Lung (tissue), 12 donors: ENCODE measurements around the gene MYLK. TPM values are rescaled to one million over a fixed set of nuclear protein-coding genes. Genes with fewer than 3 reads are reported as not detected.

ENCODE experiments used
- ATAC-seq: fragments of 200-7000 bp; cut with Tn5 transposase; one replicate; pipeline ENCODE4 v1.9.1; 2020; ENCODE audit warnings: moderate number of reproducible peaks; ENCODE audit not compliant: insufficient read depth, low FRiP score
- DNase-seq, 3 donors: peaks; one replicate each; pipeline ENCODE4 v3.0.0-alpha.2; 2013 to 2017
- H3K27ac ChIP-seq, 2 donors: one replicate each; pipeline ENCODE4 v1.5.1; 2013; ENCODE audit warnings: mild to moderate bottlenecking in 2 of 2, moderate library complexity in 2 of 2, control low read depth in 1 of 2, inconsistent platforms in 1 of 2, low read depth in 1 of 2, low read length in 1 of 2
- H3K27me3 ChIP-seq, 3 donors: one replicate each; pipeline ENCODE4 v1.5.1; 2013; ENCODE audit warnings: low read length in 2 of 3; ENCODE audit not compliant: control insufficient read depth in 3 of 3, insufficient read depth in 3 of 3
- H3K36me3 ChIP-seq, 4 donors: one replicate each; pipeline ENCODE4 v1.5.1; 2013; ENCODE audit warnings: low read length in 4 of 4, mild to moderate bottlenecking in 1 of 4, moderate library complexity in 1 of 4; ENCODE audit not compliant: control insufficient read depth in 4 of 4, insufficient read depth in 4 of 4
- H3K4me1 ChIP-seq, 5 donors: one replicate each; pipeline ENCODE4 v1.5.1; 2013; ENCODE audit warnings: low read length in 5 of 5, mild to moderate bottlenecking in 2 of 5, moderate library complexity in 1 of 5; ENCODE audit not compliant: control insufficient read depth in 5 of 5, insufficient read depth in 5 of 5
- H3K4me3 ChIP-seq: one replicate; pipeline ENCODE4 v1.5.1; 2013; ENCODE audit warnings: mild to moderate bottlenecking, control low read depth, moderate library complexity
- H3K9ac ChIP-seq, 2 donors: one replicate each; pipeline ENCODE4 v1.5.1; 2013; ENCODE audit warnings: low read length in 2 of 2, control low read depth in 1 of 2; ENCODE audit not compliant: insufficient read depth in 1 of 2
- H3K9me3 ChIP-seq, 4 donors: one replicate each; pipeline ENCODE4 v1.5.1; 2013; ENCODE audit warnings: low read length in 3 of 4, mild to moderate bottlenecking in 1 of 4, moderate library complexity in 1 of 4; ENCODE audit not compliant: control insufficient read depth in 4 of 4, insufficient read depth in 3 of 4
- whole genome bisulfite sequencing, 2 donors: extraction: QIAGEN DNeasy Blood & Tissue Kit; methylation state at CpG; one replicate each; pipeline ENCODE4 v1.1.7; 2013; 5-methylcytosine and 5-hydroxymethylcytosine counted together
- polyA plus RNA-seq, 2 donors: library from polyadenylated mRNA; stranded (reverse); fragments of 200-250 nt; gene quantifications; one replicate each; pipeline ENCODE4 v1.2.1, GENCODE V29; 2013
- total RNA-seq, 2 donors: library from RNA; depleted of rRNA in 1 of 2; stranded (reverse); fragments of >200 nt in 1 of 2; gene quantifications; one replicate each; pipeline ENCODE4 v1.2.1, GENCODE V29; 2014 to 2021
- TF ChIP-seq, protein P1 (sequence below): IDR thresholded peaks from 2 replicates; pipeline ENCODE4 v1.5.1; 2012; ENCODE audit warnings: mild to moderate bottlenecking; ENCODE audit errors: control extremely low read depth, extremely low read depth
- donor health status: control.
- donor health status: control.
- donor health status: Bipolar disorder and iron deficiency.
- donor health status: healthy.
- donor health status: DM: yes; HTN: yes; CAD: no.

The MYLK gene
- total and polyA plus RNA-seq, 4 donors = 23.3 to 324 (median 112) TPM

DNA sequence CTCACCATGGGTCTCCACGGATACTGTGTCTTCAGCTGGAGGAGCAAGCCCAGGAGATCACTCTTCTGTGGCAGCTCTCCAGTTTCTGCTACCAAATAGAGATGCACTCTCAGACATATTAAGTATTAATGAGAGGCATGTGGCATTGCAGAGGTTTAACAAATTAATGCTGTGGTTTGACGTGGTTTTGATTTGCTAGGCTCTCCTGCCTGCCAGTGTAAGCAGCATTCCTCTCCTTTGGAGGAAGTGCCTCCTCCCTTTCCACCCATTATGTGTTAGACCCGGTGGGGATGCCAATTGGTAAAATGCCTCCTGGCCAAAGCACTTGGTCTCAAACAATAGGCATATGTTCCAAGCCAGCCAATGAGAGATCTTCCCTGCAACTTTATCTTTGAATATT, 124.8 kb downstream of the MYLK start:
- Histone ChIP-seq H3K27me3 (no peaks in the 10 kb centered on the region), H3K9ac (no peak overlapping the region), H3K9me3 (peaks cover 0 to 5% (median 0%) of the 10 kb centered on the region in 4 donors), H3K4me1 (peaks cover 0 to 30% (median 21%) of the 10 kb centered on the region in 5 donors), H3K36me3 (peaks cover 0 to 7% (median 2%) of the 10 kb centered on the region in 4 donors), H3K27ac (no peak overlapping the region), H3K4me3 (no peak overlapping the region)
- WGBS, 2 donors = 48 to 78% methylated on average over 3 of the region's 3 CpGs
- TF ChIP-seq, protein P1, sequence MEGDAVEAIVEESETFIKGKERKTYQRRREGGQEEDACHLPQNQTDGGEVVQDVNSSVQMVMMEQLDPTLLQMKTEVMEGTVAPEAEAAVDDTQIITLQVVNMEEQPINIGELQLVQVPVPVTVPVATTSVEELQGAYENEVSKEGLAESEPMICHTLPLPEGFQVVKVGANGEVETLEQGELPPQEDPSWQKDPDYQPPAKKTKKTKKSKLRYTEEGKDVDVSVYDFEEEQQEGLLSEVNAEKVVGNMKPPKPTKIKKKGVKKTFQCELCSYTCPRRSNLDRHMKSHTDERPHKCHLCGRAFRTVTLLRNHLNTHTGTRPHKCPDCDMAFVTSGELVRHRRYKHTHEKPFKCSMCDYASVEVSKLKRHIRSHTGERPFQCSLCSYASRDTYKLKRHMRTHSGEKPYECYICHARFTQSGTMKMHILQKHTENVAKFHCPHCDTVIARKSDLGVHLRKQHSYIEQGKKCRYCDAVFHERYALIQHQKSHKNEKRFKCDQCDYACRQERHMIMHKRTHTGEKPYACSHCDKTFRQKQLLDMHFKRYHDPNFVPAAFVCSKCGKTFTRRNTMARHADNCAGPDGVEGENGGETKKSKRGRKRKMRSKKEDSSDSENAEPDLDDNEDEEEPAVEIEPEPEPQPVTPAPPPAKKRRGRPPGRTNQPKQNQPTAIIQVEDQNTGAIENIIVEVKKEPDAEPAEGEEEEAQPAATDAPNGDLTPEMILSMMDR = no peak
- ATAC-seq (no peak), DNase-seq (no peak)

DNA sequence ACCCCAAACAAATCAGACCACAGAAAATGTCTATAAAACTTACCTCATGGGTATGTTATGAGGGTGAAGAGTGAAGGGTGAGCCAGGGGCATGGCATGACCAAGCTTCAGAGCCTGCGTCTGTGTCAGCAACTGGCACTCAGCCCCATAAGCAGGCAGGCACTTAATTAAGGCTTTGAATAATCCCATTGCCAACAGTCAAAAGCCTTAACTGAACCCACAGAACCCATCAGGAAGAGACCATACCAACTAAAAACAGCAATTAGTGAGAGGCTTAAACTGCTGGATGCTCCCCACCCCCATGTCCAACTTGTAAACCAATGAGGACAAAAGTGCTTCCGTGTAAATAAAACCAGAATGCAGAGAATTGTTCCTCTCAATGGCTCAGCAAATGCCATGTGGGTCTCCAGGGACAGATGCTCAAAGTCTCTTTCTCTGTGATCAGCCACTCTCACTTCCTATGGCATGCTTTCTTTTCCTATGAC, 126.0 kb downstream of the MYLK start:
- Histone ChIP-seq H3K9ac (no peak overlapping the region), H3K9me3 (peaks cover 0 to 5% (median 0%) of the 10 kb centered on the region in 4 donors), H3K27ac (no peak overlapping the region), H3K4me3 (no peak overlapping the region), H3K36me3 (peaks cover 0 to 4% (median 1%) of the 10 kb centered on the region in 4 donors), H3K27me3 (no peaks in the 10 kb centered on the region), H3K4me1 (peaks cover 0 to 30% (median 21%) of the 10 kb centered on the region in 5 donors)
- TF ChIP-seq, protein P1 = no peak
- DNase-seq = peak in 2 of 3 donors; percentile 44 to 56
- 31 to 33% methylated on average over 2 of the region's 2 CpGs for WGBS, 2 donors
- no peak for ATAC-seq

DNA sequence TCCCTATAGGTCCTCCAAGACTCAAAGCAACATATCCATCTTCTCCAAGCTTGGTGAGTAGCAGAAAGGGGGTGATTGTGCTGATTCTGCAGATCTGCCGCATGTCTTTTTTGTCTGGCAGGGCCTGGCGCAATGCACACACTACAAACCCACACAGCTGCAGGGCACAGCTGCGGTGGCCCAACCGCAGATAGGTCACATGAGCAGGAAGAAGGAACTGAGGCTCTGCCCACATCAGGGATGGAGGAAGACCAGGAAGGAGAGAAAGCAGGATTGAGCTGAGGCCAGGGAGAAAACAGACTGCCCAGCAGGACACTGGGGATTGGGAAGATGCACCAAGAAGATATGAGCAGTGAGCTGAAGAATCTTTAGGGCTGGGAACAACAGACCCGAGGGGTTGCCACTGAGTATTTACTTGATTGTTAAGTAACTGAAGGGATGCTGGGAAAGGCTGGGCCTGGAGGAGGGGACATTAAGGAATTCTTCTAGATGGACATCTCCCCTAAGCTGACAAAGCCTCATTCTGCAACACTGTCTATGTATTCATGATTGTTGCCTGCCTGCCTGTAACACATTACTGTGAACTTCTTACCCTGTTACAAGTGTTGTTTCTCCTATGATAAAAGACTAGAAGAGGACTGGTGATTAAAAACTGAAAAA, 126.7 kb downstream of the MYLK start:
- TF ChIP-seq, protein P1 = no peak
- Histone ChIP-seq H3K36me3 (peaks cover 0 to 4% (median under 1%) of the 10 kb centered on the region in 4 donors), H3K4me3 (no peak overlapping the region), H3K9me3 (peaks cover 0 to 5% (median 0%) of the 10 kb centered on the region in 4 donors), H3K27me3 (no peaks in the 10 kb centered on the region), H3K27ac (no peak overlapping the region), H3K4me1 (peaks cover 0 to 32% (median 21%) of the 10 kb centered on the region in 5 donors), H3K9ac (no peak overlapping the region)
- ATAC-seq (peak; percentile 28), DNase-seq (no peak)
- WGBS, 2 donors = 35 to 43% methylated on average over 5 of the region's 5 CpGs
